HG02759 (cell line): ENCODE measurements around the gene DNAH12.
"Not testable (repeated sequence)": the region's sequence is repeated elsewhere in the genome, so short reads cannot be mapped to it uniquely, and the experiment has no call there.

Experiments
- ATAC-seq: cut with Tn5 transposase; IDR thresholded peaks from one replicate; pipeline ENCODE4 v1.9.1; 2021; ENCODE audit warnings: mild to moderate bottlenecking, moderate library complexity; ENCODE audit not compliant: unreplicated experiment

Gene DNAH12

GRCh38 chr3:57411715-57412114 lies 132.4 kb downstream of the DNAH12 start:
- ATAC-seq: no peak

GRCh38 chr3:57409471-57409870 lies 134.7 kb downstream of the DNAH12 start:
- no peak for ATAC-seq

GRCh38 chr3:57402675-57403074 lies 141.5 kb downstream of the DNAH12 start:
- ATAC-seq: no peak

- peak; percentile 94 for ATAC-seq
These were observed 146.7 kb downstream of the DNAH12 start for GRCh38 chr3:57397175-57398026.

- ATAC-seq: no peak
These were observed 150.2 kb downstream of the DNAH12 start for GRCh38 chr3:57393977-57394376.

GRCh38 chr3:57391767-57392166 lies 152.4 kb downstream of the DNAH12 start:
- no peak for ATAC-seq

GRCh38 chr3:57389271-57389670 lies 154.9 kb downstream of the DNAH12 start:
- ATAC-seq: no peak

- no peak for ATAC-seq
These were observed 157.8 kb downstream of the DNAH12 start for GRCh38 chr3:57386307-57386706.

GRCh38 chr3:57385498-57385897 lies 158.6 kb downstream of the DNAH12 start:
- ATAC-seq: no peak

GRCh38 chr3:57383838-57384237 lies 160.3 kb downstream of the DNAH12 start:
- ATAC-seq: no peak

- ATAC-seq: peak; percentile 42
These were observed 160.7 kb downstream of the DNAH12 start for GRCh38 chr3:57383406-57383805.

- peak; percentile 52 for ATAC-seq
These were observed 161.2 kb downstream of the DNAH12 start for GRCh38 chr3:57382933-57383332.

GRCh38 chr3:57370341-57370740 lies 173.8 kb downstream of the DNAH12 start:
- ATAC-seq: no peak

- not testable (repeated sequence) for ATAC-seq
These were observed 179.1 kb downstream of the DNAH12 start for GRCh38 chr3:57365089-57365488.

- not testable (repeated sequence) for ATAC-seq
These were observed 187.9 kb downstream of the DNAH12 start for GRCh38 chr3:57356275-57356674.

- ATAC-seq: no peak
These were observed 189.4 kb downstream of the DNAH12 start for GRCh38 chr3:57354768-57355167.

- ATAC-seq: no peak
These were observed 193.9 kb downstream of the DNAH12 start for GRCh38 chr3:57350271-57350670.

- ATAC-seq: not testable (repeated sequence)
These were observed 205.0 kb downstream of the DNAH12 start for GRCh38 chr3:57339071-57339642.

- not testable (repeated sequence) for ATAC-seq
These were observed 205.7 kb downstream of the DNAH12 start for GRCh38 chr3:57338272-57339070.

GRCh38 chr3:57335283-57335938 lies 208.7 kb downstream of the DNAH12 start:
- no peak for ATAC-seq

GRCh38 chr3:57331078-57331610 lies 213.0 kb downstream of the DNAH12 start:
- no peak for ATAC-seq
